CD14-positive monocyte (primary cell): Measurements from ENCODE around the gene SOWAHC. TPM values are rescaled to one million over a fixed set of nuclear protein-coding genes. Genes with fewer than 3 reads are reported as not detected.

ENCODE experiments used
- DNase-seq, 3 donors: peaks; one replicate each; pipeline ENCODE4 v3.0.0-alpha.2; 2011 to 2022
- H2AFZ ChIP-seq: 2 replicates; pipeline ENCODE4 v1.6.0; 2012; ENCODE audit warnings: mild to moderate bottlenecking, low read depth, low read length, inconsistent platforms; ENCODE audit not compliant: insufficient read depth, poor library complexity, severe bottlenecking
- H3K27ac ChIP-seq, 2 donors: 1 replicate in 1 of 2; 2 replicates in 1 of 2; pipeline ENCODE4 v1.5.1; 2012 to 2013; ENCODE audit warnings: low read length in 2 of 2, control low read depth in 1 of 2, inconsistent platforms in 1 of 2, low read depth in 1 of 2, mild to moderate bottlenecking in 1 of 2
- H3K27me3 ChIP-seq, 2 donors: one replicate each; pipeline versions ENCODE4 v1.6.0 to v1.6.1; 2011 to 2013; ENCODE audit warnings: low read length in 2 of 2; ENCODE audit not compliant: control insufficient read depth in 2 of 2, insufficient read depth in 2 of 2
- H3K36me3 ChIP-seq, 2 donors: replicated peaks in 1 of 2; 1 replicate in 1 of 2; 2 replicates in 1 of 2; pipeline versions ENCODE4 v1.5.1 to v1.6.1; 2012 to 2013; ENCODE audit warnings: low read length in 2 of 2, control low read depth in 1 of 2, inconsistent platforms in 1 of 2, mild to moderate bottlenecking in 1 of 2; ENCODE audit not compliant: insufficient read depth in 2 of 2, control insufficient read depth in 1 of 2
- H3K4me1 ChIP-seq, 2 donors: 1 replicate in 1 of 2; 2 replicates in 1 of 2; pipeline versions ENCODE4 v1.5.1 to v1.6.1; 2012 to 2013; ENCODE audit warnings: low read length in 2 of 2, control low read depth in 1 of 2, inconsistent platforms in 1 of 2, mild to moderate bottlenecking in 1 of 2, moderate library complexity in 1 of 2; ENCODE audit not compliant: insufficient read depth in 2 of 2, control insufficient read depth in 1 of 2
- H3K4me2 ChIP-seq: replicated peaks from 2 replicates; pipeline ENCODE3; 2012; ENCODE audit warnings: low read length, moderate library complexity, mild to moderate bottlenecking; ENCODE audit not compliant: poor library complexity, severe bottlenecking; ENCODE audit errors: extremely low read depth
- H3K4me3 ChIP-seq, 3 experiments: fragments of 200-600 bp in 1 of 3; sonication (generic) in 1 of 3; replicated peaks in 1 of 3; 1 replicate in 2 of 3; 2 replicates in 1 of 3; pipeline ENCODE4 v1.5.1; 2011 to 2013; ENCODE audit warnings: low read length in 3 of 3, mild to moderate bottlenecking in 3 of 3, control low read depth in 2 of 3, low read depth in 2 of 3, inconsistent platforms in 1 of 3, moderate library complexity in 1 of 3
- H3K79me2 ChIP-seq: 2 replicates; pipeline ENCODE4 v1.6.0; 2012; ENCODE audit warnings: mild to moderate bottlenecking, control low read depth, inconsistent platforms, low read length, moderate library complexity; ENCODE audit not compliant: insufficient read depth
- H3K9ac ChIP-seq: 2 replicates; pipeline ENCODE4 v1.6.0; 2017; ENCODE audit warnings: low read length, mild to moderate bottlenecking; ENCODE audit not compliant: insufficient read depth, poor library complexity, severe bottlenecking
- H3K9me3 ChIP-seq, 2 donors: replicated peaks in 1 of 2; 1 replicate in 1 of 2; 2 replicates in 1 of 2; pipeline versions ENCODE4 v1.5.1 to v1.6.1; 2012 to 2013; ENCODE audit warnings: low read length in 2 of 2, control low read depth in 1 of 2; ENCODE audit not compliant: control insufficient read depth in 1 of 2, insufficient read depth in 1 of 2
- H4K20me1 ChIP-seq: 2 replicates; pipeline ENCODE4 v1.6.0; 2012; ENCODE audit warnings: mild to moderate bottlenecking, low read length, control low read depth, moderate library complexity; ENCODE audit not compliant: insufficient read depth
- H3K27ac Mint-ChIP-seq, 7 donors: one replicate each; pipeline ENCODE4 v1.8.0; 2020; ENCODE audit warnings: mild to moderate bottlenecking in 7 of 7, mixed read lengths in 7 of 7, moderate library complexity in 6 of 7, inconsistent platforms in 2 of 7
- H3K27me3 Mint-ChIP-seq, 3 donors: one replicate each; pipeline ENCODE4 v1.8.0; 2021 to 2022; ENCODE audit warnings: low read depth in 3 of 3, mild to moderate bottlenecking in 3 of 3, mixed read lengths in 3 of 3, moderate library complexity in 3 of 3, inconsistent platforms in 1 of 3
- H3K36me3 Mint-ChIP-seq, 2 donors: one replicate each; pipeline ENCODE4 v1.8.0; 2020; ENCODE audit warnings: mixed read lengths in 2 of 2, inconsistent platforms in 1 of 2, mild to moderate bottlenecking in 1 of 2
- H3K4me1 Mint-ChIP-seq: one replicate; pipeline ENCODE4 v1.8.0; 2020; ENCODE audit warnings: mild to moderate bottlenecking, mixed read lengths
- H3K4me3 Mint-ChIP-seq, 2 donors: one replicate each; pipeline ENCODE4 v1.8.0; 2020; ENCODE audit warnings: mild to moderate bottlenecking in 2 of 2, mixed read lengths in 2 of 2, moderate library complexity in 1 of 2
- H3K9me3 Mint-ChIP-seq, 7 donors: one replicate each; pipeline ENCODE4 v1.8.0; 2020 to 2022; ENCODE audit warnings: mixed read lengths in 7 of 7, mild to moderate bottlenecking in 6 of 7, moderate library complexity in 6 of 7, inconsistent platforms in 2 of 7
- WGBS: methylation state at CpG from one replicate; pipeline ENCODE4 v1.1.5; 2013; ENCODE audit warnings: missing lambda C conversion rate; ENCODE audit not compliant: insufficient coverage; 5-methylcytosine and 5-hydroxymethylcytosine counted together
- intact Hi-C, 2 donors: fragments of 100-400 bp; cut with micrococcal nuclease; formaldehyde crosslinking; loops; one replicate each; pipeline versions ENCODE4 v1.15.0 to v1.15.1; 2023
- polyA plus RNA-seq, 3 donors: library from polyadenylated mRNA; depleted of rRNA in 1 of 3; unstranded in 2 of 3; stranded (reverse) in 1 of 3; fragments of 300-500 nt in 2 of 3; fragments of >200 nt in 1 of 3; fragmentation: Illumina TruSeq in 2 of 3; gene quantifications; 1 replicate in 2 of 3; 2 replicates in 1 of 3; pipeline ENCODE4 v1.2.3, GENCODE V29; 2012 to 2021
- TF ChIP-seq, protein P1 (sequence below): fragments of 200-600 bp; IDR thresholded peaks from one replicate; pipeline ENCODE4 v1.8.0; 2022; ENCODE audit warnings: antibody characterized with exemption, mild to moderate bottlenecking

SOWAHC gene
- polyA plus RNA-seq, 3 donors, result 1.1 to 3.4 (median 2.7) TPM

GRCh38 chr2:109623297-109623696 lies 9.1 kb downstream of the SOWAHC start:
- TF ChIP-seq, protein P1, sequence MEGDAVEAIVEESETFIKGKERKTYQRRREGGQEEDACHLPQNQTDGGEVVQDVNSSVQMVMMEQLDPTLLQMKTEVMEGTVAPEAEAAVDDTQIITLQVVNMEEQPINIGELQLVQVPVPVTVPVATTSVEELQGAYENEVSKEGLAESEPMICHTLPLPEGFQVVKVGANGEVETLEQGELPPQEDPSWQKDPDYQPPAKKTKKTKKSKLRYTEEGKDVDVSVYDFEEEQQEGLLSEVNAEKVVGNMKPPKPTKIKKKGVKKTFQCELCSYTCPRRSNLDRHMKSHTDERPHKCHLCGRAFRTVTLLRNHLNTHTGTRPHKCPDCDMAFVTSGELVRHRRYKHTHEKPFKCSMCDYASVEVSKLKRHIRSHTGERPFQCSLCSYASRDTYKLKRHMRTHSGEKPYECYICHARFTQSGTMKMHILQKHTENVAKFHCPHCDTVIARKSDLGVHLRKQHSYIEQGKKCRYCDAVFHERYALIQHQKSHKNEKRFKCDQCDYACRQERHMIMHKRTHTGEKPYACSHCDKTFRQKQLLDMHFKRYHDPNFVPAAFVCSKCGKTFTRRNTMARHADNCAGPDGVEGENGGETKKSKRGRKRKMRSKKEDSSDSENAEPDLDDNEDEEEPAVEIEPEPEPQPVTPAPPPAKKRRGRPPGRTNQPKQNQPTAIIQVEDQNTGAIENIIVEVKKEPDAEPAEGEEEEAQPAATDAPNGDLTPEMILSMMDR, result no peak
- no peaks in the 10 kb centered on the region for H3K9me3 Mint-ChIP-seq
- H3K27me3 Mint-ChIP-seq, result peaks cover 22 to 49% (median 44%) of the 10 kb centered on the region in 3 donors
- no peak overlapping the region for H3K4me3 Mint-ChIP-seq
- no peak overlapping the region for H3K4me2 ChIP-seq
- H3K9me3 ChIP-seq, result no peaks in the 10 kb centered on the region
- WGBS, result no CpG with 5 or more reads among the region's 5 CpGs
- H3K4me1 ChIP-seq, result no peaks in the 10 kb centered on the region
- no peak overlapping the region for H3K4me3 ChIP-seq
- no peak overlapping the region for H2AFZ ChIP-seq
- H4K20me1 ChIP-seq, result no peaks in the 10 kb centered on the region
- intact Hi-C loops, result no loop called here
- H3K79me2 ChIP-seq, result no peaks in the 10 kb centered on the region
- no peak overlapping the region for H3K27ac ChIP-seq
- no peak for DNase-seq
- no peak overlapping the region for H3K27ac Mint-ChIP-seq
- no peaks in the 10 kb centered on the region for H3K36me3 Mint-ChIP-seq
- peaks cover 22 to 51% of the 10 kb centered on the region in 2 donors for H3K27me3 ChIP-seq
- no peaks in the 10 kb centered on the region for H3K4me1 Mint-ChIP-seq
- no peak overlapping the region for H3K9ac ChIP-seq
- H3K36me3 ChIP-seq, result no peaks in the 10 kb centered on the region

GRCh38 chr2:109623923-109624322 lies 9.8 kb downstream of the SOWAHC start:
- Mint-ChIP-seq H3K4me1 (no peaks in the 10 kb centered on the region), H3K27ac (peak overlapping the region in 1 of 7 donors; percentile 55), H3K9me3 (no peaks in the 10 kb centered on the region), H3K4me3 (peak overlapping the region in 1 of 2 donors; percentile 19), H3K36me3 (no peaks in the 10 kb centered on the region), H3K27me3 (peaks cover 23 to 43% (median 38%) of the 10 kb centered on the region in 3 donors)
- intact Hi-C loops, result no loop called here
- TF ChIP-seq, protein P1, result no peak
- no peak overlapping the region for H3K4me3 ChIP-seq
- no peak overlapping the region for H3K27ac ChIP-seq
- DNase-seq, result no peak
- H3K79me2 ChIP-seq, result no peaks in the 10 kb centered on the region
- no CpG with 5 or more reads among the region's 4 CpGs for WGBS
- H3K36me3 ChIP-seq, result no peaks in the 10 kb centered on the region
- no peaks in the 10 kb centered on the region for H3K4me1 ChIP-seq
- no peaks in the 10 kb centered on the region for H4K20me1 ChIP-seq
- no peak overlapping the region for H2AFZ ChIP-seq
- H3K27me3 ChIP-seq, result peaks cover 18 to 44% of the 10 kb centered on the region in 2 donors
- no peak overlapping the region for H3K4me2 ChIP-seq
- H3K9me3 ChIP-seq, result no peaks in the 10 kb centered on the region
- H3K9ac ChIP-seq, result no peak overlapping the region
